ENCODE measurements around the gene APBA2.
"Not testable (repeated sequence)": the region's sequence is repeated elsewhere in the genome, so short reads cannot be mapped to it uniquely, and the experiment has no call there.

- not testable (repeated sequence) for TF ChIP-seq EP300 (IDR thresholded peaks at IDR 0.05)
- TF ChIP-seq, protein P1, sequence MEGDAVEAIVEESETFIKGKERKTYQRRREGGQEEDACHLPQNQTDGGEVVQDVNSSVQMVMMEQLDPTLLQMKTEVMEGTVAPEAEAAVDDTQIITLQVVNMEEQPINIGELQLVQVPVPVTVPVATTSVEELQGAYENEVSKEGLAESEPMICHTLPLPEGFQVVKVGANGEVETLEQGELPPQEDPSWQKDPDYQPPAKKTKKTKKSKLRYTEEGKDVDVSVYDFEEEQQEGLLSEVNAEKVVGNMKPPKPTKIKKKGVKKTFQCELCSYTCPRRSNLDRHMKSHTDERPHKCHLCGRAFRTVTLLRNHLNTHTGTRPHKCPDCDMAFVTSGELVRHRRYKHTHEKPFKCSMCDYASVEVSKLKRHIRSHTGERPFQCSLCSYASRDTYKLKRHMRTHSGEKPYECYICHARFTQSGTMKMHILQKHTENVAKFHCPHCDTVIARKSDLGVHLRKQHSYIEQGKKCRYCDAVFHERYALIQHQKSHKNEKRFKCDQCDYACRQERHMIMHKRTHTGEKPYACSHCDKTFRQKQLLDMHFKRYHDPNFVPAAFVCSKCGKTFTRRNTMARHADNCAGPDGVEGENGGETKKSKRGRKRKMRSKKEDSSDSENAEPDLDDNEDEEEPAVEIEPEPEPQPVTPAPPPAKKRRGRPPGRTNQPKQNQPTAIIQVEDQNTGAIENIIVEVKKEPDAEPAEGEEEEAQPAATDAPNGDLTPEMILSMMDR (IDR thresholded peaks at IDR 0.05) = not testable (repeated sequence)
Observed at GRCh38 chr15:29167122-29167521, 281.3 kb downstream of the APBA2 start.

Data from tibial nerve (tissue), 4 donors.